NCI-H1417 (cell line): Measurements from ENCODE around the gene ZNF439.
A peak's percentile ranks its signal among the peaks of the same experiment; 100 is the strongest.
"Not testable (repeated sequence)": the region's sequence is repeated elsewhere in the genome, so short reads cannot be mapped to it uniquely, and the experiment has no call there.

Source experiments
- DNase-seq, 3 experiments: peaks; one replicate each; lab custom pipeline; 2025; lab: John Stamatoyannopoulos, UW

The ZNF439 gene

DNA sequence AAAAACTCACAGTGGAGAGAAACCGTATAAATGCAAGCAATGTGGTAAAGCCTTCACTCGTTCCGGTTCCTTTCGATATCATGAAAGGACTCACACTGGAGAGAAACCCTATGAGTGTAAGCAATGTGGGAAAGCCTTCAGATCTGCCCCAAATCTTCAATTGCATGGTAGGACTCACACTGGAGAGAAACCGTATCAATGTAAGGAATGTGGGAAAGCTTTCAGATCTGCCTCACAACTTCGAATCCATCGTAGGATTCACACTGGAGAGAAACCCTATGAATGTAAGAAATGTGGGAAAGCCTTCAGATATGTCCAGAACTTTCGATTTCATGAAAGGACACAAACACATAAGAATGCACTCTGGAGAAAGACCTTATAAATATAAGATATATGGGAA is 19.7 kb downstream of the ZNF439 start:
- DNase-seq = no peak

- DNase-seq = no peak
Observed at GRCh38 chr19:11872624-11873023, 24.1 kb downstream of the ZNF439 start.

- no peak for DNase-seq
Observed at GRCh38 chr19:11873762-11874161, 25.2 kb downstream of the ZNF439 start.

GRCh38 chr19:11879687-11880266 is 31.3 kb downstream of the ZNF439 start:
- peak; percentile 2 to 21 (median 20) for DNase-seq

DNA sequence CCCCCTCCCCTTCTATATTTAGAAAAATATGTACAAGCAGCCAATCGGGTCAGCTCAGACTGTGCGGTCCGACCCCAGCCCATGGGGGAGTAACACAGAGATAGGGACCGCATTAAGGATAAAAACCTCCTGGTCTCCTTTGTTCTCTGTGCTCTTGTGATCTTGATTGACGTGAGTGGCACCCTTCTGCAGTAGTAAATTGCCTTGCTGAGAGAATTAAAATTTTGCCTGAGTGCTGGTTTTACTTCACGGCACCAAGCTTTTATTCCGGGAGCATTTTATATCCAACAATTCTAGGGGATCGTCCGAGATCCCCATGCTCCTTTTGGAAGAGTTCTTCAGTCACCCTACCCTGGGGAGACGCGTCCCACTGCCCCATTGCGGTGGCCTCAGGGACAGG is 32.1 kb downstream of the ZNF439 start:
- no peak for DNase-seq

DNA sequence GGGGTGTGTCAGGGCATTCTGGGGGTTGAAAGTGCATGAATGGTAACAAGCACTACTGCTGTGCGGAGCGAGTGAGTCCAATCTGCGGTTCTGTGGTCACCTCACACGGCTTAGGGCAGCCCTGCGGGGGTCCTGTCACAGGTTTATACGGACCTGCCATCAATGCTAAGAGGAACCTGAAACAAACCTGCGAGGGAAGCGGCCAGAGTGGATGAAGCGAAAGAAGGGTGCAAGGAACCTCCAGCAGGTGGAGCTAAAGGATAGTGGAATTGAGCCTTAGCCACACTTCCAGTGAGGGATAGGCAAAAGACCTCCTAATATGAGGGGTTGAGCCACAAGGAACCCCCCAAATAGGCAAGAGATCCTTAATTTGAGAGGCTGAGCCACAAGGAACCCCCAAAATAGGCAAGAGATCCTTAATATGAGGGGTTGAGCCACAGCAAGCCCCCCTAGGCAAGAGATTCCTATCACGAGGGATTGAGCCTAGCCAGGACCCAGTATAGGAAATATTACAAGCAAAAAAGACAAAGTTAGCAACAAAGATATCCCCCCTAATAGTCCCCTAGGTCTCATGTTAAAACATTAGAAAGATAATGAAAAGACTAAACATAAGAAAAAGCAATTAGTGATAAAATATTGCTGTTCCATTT is 32.8 kb downstream of the ZNF439 start:
- peak; percentile 40 to 81 (median 53) for DNase-seq

- DNase-seq = no peak
Observed at GRCh38 chr19:11882606-11883005, 34.1 kb downstream of the ZNF439 start.

DNA sequence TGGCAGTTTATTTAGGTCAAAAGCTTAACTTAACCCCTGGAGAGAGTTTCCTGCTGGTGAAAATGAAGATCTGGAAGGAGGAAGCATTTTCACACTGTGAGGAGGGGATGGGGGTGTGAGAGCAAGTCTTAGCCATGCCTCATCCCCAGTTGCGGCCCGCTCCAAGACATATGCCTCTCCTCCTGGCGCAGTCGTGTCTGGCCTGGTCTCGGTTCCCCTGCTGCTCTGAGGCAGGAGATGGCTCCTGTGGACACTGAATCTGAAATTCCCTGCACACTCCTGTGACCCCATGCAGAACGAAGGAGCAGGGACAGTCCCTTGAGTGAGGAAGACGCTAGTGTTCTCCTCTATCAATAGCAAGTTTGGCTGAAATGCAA is 38.7 kb downstream of the ZNF439 start:
- no peak for DNase-seq

GRCh38 chr19:11887611-11888531 is 39.3 kb downstream of the ZNF439 start, which contains the start of gene ZNF69:
TSS of gene ZNF69 (plus strand) at chr19:11887782. CDS start at chr19:11887924, 142 bp downstream.
- DNase-seq = peak; percentile 1 to 45 (median 21)

- not testable (repeated sequence) for DNase-seq
Observed at GRCh38 chr19:11889901-11890300, 41.4 kb downstream of the ZNF439 start.

DNA sequence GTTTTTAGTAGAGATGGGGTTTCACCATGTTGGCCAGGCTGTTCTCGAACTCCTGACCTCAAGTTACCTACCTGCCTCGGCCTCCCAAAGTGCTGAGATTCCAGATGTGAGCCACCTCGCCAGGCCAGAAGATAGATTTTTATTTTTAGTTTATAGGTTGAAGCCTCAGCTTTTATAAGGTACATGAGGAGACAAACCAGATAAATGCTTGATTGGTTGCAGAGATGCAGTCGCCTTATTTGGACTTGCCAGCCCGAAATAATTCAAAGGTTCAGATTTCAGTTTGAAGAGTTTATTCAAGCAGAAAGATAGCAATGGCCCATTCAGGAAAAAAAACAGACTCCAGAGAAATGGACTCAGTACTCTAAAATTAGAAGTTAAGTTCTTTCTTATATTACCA is 42.1 kb downstream of the ZNF439 start:
- DNase-seq = no peak

DNA sequence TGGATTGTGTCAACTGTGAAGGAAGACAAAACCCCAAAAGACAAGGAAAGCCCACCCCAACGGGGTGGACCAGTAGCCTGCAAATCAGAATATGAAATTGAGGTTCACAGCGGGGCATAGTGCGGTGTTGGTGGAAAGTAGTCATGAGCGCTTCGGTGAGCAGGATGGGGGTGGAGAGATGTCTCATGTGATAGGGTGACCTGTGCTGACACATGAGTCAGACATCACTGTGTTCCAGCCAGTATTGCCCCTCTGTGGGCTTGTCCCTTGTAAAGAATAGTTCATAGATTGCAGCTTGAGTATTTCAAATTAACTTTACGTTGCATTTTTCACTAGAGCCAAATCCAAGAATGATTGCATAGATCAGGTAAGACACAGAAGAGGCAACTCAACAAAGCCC is 46.3 kb downstream of the ZNF439 start:
- no peak for DNase-seq

GRCh38 chr19:11902228-11902627 is 53.7 kb downstream of the ZNF439 start:
- no peak for DNase-seq

DNA sequence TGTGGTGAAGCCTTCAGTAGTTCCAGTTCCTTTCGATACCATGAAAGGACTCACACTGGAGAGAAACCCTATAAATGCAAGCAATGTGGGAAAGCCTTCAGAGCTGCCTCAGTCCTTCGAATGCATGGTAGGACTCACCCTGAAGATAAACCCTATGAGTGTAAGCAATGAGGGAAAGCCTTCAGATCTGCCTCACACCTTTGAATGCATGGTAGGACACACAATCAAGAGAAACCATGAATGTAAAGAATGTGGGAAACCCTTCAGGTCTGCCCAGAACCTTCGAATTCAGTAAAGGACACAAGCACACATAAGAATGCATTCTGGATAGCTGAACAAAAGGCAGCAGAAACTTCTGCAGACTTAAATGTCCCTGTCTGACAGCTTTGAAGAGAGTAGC is 57.4 kb downstream of the ZNF439 start:
- DNase-seq = no peak

- not testable (repeated sequence) for DNase-seq
Observed at GRCh38 chr19:11911937-11912336, 63.4 kb downstream of the ZNF439 start.

- not testable (repeated sequence) for DNase-seq
Observed at GRCh38 chr19:11914417-11915051, 66.0 kb downstream of the ZNF439 start.
